IPS-18a (cell line): ENCODE results near the gene SSX4B.
"Not testable (repeated sequence)": the region's sequence is repeated elsewhere in the genome, so short reads cannot be mapped to it uniquely, and the experiment has no call there.

Source experiments
- H3K27ac ChIP-seq: one replicate; pipeline ENCODE4 v1.5.1; 2013; ENCODE audit warnings: low read length
- H3K27me3 ChIP-seq: one replicate; pipeline ENCODE4 v1.6.1; 2013; ENCODE audit warnings: mild to moderate bottlenecking, low read length; ENCODE audit not compliant: control insufficient read depth, insufficient read depth
- H3K36me3 ChIP-seq: one replicate; pipeline ENCODE4 v1.6.1; 2013; ENCODE audit warnings: low read depth, low read length; ENCODE audit not compliant: control insufficient read depth
- H3K4me1 ChIP-seq: one replicate; pipeline ENCODE4 v1.6.1; 2013; ENCODE audit warnings: low read depth, low read length; ENCODE audit not compliant: control insufficient read depth
- H3K4me3 ChIP-seq: one replicate; pipeline ENCODE4 v1.5.1; 2013; ENCODE audit warnings: low read length
- H3K9ac ChIP-seq: one replicate; pipeline ENCODE4 v1.6.1; 2013; ENCODE audit warnings: mild to moderate bottlenecking, low read length, moderate library complexity
- H3K9me3 ChIP-seq: one replicate; pipeline ENCODE4 v1.6.1; 2013; ENCODE audit warnings: low read depth, low read length; ENCODE audit not compliant: control insufficient read depth

SSX4B gene

DNA sequence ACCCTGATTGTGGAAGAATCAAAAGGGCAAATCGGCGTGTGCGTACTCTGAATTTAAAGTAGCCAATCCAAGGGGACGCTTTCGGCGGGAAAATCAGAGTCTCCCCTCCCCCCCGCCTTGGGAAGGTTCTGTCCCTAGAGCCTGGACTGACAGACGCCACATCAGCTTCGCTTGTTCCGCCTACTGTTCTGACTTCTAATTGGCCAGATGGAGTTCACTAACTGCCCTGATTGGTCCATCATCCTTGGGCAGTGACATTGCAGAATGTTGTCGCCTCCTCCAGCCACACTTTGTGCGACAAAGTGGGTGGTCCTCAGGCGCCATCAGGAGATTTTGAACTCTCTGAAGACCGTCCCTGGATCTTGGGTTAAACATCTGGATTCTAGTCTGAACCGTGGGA lies at the start of gene SSX4B:
Gene SSX4B (minus strand): TSS at position 101 of the 400 bp plus-strand sequence. CDS start 588 bp downstream, outside the sequence.
- H3K36me3 ChIP-seq, H3K27ac ChIP-seq, H3K27me3 ChIP-seq: not testable (repeated sequence)

GRCh38 chrX:48460606-48461005 lies 48.8 kb upstream of the SSX4B start:
- Histone ChIP-seq H3K4me3 (no peak overlapping the region), H3K36me3 (peaks cover 14% of the 10 kb centered on the region), H3K4me1 (no peaks in the 10 kb centered on the region), H3K27ac (no peak overlapping the region), H3K9ac (no peak overlapping the region), H3K9me3 (peaks cover 11% of the 10 kb centered on the region), H3K27me3 (no peaks in the 10 kb centered on the region)

More for the DNA sequence above, at the start of gene SSX4B:
- not testable (repeated sequence) for H3K9ac ChIP-seq, H3K9me3 ChIP-seq, H3K4me3 ChIP-seq, H3K4me1 ChIP-seq

DNA sequence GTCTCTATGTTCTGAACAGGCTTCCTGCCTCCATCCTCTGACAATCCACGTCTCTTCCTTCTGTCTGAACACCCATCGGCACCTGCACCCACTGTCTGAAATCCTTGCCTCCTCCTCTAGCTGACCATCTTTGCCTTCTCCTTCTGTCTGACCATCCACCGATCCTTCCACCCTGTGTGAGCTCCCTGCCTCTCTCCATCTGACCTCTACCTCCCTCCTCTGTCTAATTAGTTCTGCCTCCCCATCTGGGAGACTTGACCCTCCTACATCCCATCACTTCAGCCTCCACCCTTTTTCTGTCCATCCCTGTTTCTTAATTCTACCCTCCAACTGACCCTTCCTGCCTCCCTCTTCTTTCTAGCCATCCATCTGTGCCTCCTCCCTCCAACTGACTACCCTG lies 48.3 kb upstream of the SSX4B start:
- Histone ChIP-seq H3K27ac (no peak overlapping the region), H3K27me3 (no peaks in the 10 kb centered on the region), H3K4me3 (no peak overlapping the region), H3K4me1 (no peaks in the 10 kb centered on the region), H3K9ac (no peak overlapping the region), H3K36me3 (peaks cover 14% of the 10 kb centered on the region), H3K9me3 (peaks cover 9% of the 10 kb centered on the region)

- Histone ChIP-seq H3K36me3 (peaks cover 14% of the 10 kb centered on the region), H3K9ac (no peak overlapping the region), H3K27me3 (no peaks in the 10 kb centered on the region), H3K9me3 (peaks cover 9% of the 10 kb centered on the region), H3K4me1 (no peaks in the 10 kb centered on the region), H3K4me3 (no peak overlapping the region), H3K27ac (no peak overlapping the region)
Observed at GRCh38 chrX:48459483-48459882, 47.7 kb upstream of the SSX4B start.

DNA sequence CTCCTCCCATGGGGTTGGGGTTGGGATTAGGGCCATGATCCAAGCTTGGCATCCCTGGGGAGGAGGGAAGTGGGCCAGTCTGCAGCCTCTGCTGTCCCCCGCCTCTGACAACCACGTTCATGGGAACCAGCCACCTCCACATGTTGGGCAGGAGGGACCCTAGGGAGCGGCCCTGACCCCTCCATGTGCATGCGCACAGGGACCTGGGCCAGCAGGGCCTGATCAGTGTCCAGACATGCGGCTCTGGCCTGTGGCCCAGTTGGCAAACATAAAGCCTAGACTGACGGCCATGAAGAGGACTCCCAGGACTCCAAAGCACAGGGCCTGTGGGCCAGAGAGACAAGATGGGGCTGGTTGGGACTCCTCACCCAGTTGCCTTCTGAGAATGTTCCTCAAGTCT lies 47.0 kb upstream of the SSX4B start:
- Histone ChIP-seq H3K4me1 (no peaks in the 10 kb centered on the region), H3K36me3 (peaks cover 14% of the 10 kb centered on the region), H3K27me3 (no peaks in the 10 kb centered on the region), H3K9me3 (peaks cover 9% of the 10 kb centered on the region), H3K4me3 (no peak overlapping the region), H3K9ac (no peak overlapping the region), H3K27ac (no peak overlapping the region)

DNA sequence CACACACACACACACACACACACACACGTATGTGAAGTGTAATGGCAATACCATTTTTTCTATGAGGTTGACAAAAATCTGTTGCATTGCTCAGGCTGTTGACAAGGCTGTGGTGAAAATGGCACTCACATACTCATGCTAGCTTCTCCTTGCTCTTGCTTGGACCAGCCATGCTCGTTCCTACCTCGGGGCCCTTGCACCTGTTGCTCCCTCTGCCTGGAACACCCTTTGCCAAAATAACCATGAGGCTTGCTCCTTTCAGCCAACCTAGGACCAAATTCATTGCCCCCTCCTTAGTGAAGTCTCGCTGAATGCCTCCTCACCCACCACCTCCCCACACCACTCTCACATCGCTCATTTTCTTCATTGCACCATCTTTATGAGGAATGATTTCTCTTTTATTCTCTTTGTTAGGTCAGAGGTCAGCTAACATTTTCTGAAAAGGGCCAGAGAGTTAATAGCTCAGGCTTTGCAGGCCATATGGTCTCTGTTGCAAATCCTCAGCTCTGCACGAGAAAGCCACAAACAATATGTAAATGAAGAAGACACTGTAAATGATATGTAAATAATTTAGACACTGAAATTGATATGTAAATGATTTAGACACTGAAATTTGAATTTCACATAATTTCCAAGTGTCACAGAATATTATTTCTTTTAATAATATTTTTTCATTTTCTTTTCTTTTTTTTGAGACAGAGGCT lies 45.0 kb upstream of the SSX4B start:
- Histone ChIP-seq H3K4me1 (no peaks in the 10 kb centered on the region), H3K9ac (no peak overlapping the region), H3K4me3 (no peak overlapping the region), H3K27me3 (no peaks in the 10 kb centered on the region), H3K27ac (no peak overlapping the region), H3K36me3 (peaks cover 10% of the 10 kb centered on the region), H3K9me3 (peaks cover 12% of the 10 kb centered on the region)

DNA sequence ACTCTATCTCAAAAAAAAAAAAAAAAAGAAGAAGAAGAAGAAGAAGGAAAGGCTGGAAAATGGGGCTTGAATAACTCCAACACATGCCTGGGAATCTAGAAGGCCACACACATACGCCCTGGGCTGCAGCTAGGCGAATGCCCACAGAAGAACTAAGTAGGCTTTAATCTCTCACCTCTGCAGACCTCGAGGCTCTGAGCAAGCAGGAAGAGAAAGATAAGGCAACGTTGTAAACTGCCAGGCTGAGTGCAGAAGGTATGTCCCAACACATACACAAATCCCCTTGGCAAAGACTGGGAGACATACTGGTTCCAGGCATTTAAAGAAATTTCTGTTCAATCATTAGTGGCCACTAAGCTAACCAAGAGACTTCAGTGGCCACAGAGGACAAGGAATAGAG lies 39.9 kb upstream of the SSX4B start:
- Histone ChIP-seq H3K9me3 (peaks cover 6% of the 10 kb centered on the region), H3K27me3 (no peaks in the 10 kb centered on the region), H3K36me3 (no peaks in the 10 kb centered on the region), H3K9ac (no peak overlapping the region), H3K4me1 (no peaks in the 10 kb centered on the region), H3K4me3 (no peak overlapping the region), H3K27ac (no peak overlapping the region)

DNA sequence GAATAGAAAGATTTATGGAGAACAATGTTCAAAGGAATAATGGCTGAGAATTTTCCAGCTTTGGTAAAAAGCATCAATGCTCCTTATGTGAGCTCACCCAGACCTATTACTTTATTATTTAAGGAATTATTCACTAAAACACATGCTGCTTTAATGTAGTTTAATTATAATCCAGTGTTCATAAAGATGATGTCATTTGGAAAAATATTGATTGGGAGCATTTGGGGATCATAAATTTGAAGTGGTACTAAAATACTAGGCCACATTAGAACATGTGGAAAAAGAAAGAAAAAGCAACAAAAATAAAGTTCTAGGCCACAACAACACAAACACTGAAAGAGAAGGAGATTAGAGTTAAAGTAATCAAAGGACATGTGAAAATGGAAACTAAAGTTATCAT lies 38.3 kb upstream of the SSX4B start:
- Histone ChIP-seq H3K9ac (no peak overlapping the region), H3K4me1 (no peaks in the 10 kb centered on the region), H3K4me3 (no peak overlapping the region), H3K36me3 (no peaks in the 10 kb centered on the region), H3K27me3 (no peaks in the 10 kb centered on the region), H3K9me3 (peaks cover 6% of the 10 kb centered on the region), H3K27ac (no peak overlapping the region)

DNA sequence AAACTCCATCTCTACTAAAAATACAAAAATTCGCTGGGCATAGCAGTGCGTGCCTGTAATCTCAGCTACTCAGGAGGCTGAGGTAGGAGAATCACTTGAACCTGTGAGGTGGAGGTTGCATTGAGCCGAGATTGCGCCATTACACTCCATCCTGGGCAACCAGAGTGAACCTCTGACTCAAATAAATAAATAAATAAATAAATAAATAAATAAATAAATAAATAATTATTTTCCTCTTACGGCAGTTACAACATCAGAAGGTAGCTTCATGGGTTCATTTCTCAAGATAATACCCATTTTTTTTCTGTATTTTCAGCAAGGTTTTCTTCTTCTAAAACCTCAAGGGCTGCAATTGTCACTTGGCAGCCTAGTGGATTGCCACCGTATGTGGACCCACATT lies 35.4 kb upstream of the SSX4B start:
- not testable (repeated sequence) for H3K36me3 ChIP-seq, H3K4me3 ChIP-seq, H3K4me1 ChIP-seq, H3K9ac ChIP-seq, H3K9me3 ChIP-seq, H3K27me3 ChIP-seq, H3K27ac ChIP-seq

DNA sequence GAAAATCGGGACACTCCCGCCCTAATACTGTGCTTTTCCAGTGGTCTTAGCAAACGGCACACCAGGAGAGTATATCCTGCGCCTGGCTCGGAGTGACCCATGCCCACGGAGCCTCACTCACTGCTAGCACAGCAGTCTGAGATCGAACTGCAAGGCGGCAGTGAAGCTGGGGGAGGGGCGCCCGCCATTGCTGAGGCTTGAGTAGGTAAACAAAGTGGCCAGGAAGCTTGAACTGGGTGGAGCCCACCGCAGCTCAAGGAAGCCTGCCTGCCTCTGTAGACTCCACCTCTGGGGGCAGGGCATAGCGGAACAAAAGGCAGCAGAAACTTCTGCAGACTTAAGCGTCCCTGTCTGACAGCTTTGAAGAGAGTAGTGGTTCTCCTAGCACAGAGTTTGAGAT lies 22.0 kb upstream of the SSX4B start:
- H3K27ac ChIP-seq, H3K9ac ChIP-seq, H3K36me3 ChIP-seq, H3K9me3 ChIP-seq, H3K27me3 ChIP-seq, H3K4me3 ChIP-seq, H3K4me1 ChIP-seq: not testable (repeated sequence)

DNA sequence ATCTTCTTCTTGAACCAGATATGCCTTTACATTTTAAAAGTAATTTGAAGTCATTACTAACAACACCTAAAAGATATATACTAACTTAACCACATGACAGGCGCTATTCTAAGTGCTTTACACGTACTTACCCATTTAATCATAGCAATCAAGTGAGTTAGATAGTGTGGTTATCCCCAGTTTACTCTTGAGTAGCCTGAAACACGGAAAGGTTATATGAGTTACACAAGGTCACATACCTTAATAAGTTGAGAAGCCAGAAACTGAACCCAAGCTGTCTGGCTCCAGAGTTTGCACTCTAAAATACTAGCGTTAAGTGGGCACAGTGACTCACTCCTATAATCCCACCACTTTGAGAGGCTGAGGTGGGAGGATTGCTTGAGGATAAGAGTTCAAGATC lies 18.4 kb upstream of the SSX4B start:
- H3K4me1 ChIP-seq, H3K9me3 ChIP-seq, H3K4me3 ChIP-seq, H3K9ac ChIP-seq, H3K27ac ChIP-seq, H3K36me3 ChIP-seq, H3K27me3 ChIP-seq: not testable (repeated sequence)

DNA sequence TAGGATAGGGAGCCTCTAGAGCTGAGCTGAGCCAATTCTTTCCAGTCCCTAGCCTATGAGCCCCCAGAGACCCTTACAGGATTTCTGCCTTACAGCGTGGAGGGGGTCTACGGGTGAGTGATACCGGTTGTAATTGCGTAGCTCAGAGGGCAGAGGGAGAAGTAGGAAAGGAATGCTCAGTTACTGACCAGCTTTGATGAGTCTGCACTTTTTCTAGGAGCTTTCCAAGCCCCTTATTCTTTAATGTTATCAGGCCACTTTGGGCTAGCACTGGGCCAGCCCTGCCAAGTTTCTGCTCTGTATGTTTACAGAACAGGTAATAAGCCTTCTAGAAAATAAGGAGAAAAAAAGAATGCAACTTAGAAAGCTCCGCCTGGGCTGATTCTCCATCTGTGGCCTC lies 17.8 kb upstream of the SSX4B start:
- H3K27me3 ChIP-seq, H3K9ac ChIP-seq, H3K4me1 ChIP-seq, H3K9me3 ChIP-seq, H3K36me3 ChIP-seq, H3K4me3 ChIP-seq, H3K27ac ChIP-seq: not testable (repeated sequence)
